Fibroblast of skin of scalp (primary cell): ENCODE measurements around the gene CS.
"Not testable (repeated sequence)": the region's sequence is repeated elsewhere in the genome, so short reads cannot be mapped to it uniquely, and the experiment has no call there.

Experiments
- DNase-seq: peaks from one replicate; pipeline ENCODE4 v3.0.0-alpha.2; 2013

CS gene

GRCh38 chr12:56317675-56318074 lies 17.5 kb upstream of the CS start:
- no peak for DNase-seq

DNA sequence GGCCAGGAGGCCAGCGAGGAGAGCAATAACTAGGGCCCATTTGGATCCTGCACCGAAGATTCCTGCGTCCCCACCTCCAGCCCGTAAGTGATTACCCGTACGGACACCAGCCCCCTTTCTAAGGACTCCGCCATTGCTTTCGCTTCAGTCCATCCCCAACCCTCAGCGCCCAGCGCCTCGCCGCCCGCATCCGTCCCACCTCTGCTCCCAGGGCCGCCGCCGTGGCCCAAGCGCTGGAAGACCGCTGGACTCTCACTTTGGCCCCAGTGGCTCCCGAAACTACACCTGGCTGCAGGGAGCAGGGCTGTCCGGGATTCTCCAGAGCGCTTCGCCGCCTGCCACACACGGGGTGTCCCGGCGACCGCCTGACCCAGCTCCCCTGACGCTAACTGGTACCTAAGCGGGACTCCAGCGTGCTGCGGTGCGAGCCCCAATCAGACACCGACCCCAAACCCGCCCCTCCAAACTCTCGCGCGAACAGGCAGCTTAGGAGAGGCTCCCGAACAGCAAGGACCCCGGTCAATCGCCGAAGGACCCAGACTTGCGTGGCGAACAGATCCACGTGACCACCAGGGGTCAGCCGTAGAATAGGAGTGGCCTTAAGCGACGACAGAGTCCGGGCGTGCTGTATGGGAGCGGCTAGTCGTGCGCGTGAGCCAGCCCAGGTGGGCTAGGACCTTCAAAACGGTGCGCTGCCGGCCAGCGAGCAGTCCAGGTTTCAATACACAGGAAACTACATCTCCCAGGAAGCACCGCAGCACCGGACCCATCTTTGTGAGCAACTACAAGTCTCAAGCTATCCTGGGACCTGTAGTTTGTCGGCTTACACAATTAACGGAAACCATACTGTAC lies 15.7 kb upstream of the CS start, which contains the start of gene CNPY2:
TSS of gene CNPY2 (minus strand) at position 367 of the 852 bp plus-strand sequence. CDS start 771 bp downstream, outside the sequence.
- peak; percentile 97 for DNase-seq

DNA sequence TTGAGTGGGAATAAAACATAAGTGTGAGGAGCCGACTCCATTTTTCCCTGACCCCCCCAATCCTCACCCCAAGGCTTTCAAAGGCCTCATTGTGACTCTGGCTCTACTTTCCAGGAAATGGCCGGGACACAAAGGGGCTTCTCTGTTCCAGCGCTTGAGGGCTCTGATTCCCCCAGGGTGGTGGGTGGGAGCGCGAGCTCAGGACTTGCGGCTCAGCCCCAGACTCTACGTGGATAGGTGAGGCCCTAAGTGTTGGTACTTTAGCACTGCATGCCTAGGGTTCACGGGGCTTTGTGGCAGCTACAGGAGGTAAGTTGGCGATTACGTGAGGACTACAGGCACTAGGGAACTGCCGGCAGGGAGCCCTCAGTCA lies 15.1 kb upstream of the CS start:
- DNase-seq, result no peak

DNA sequence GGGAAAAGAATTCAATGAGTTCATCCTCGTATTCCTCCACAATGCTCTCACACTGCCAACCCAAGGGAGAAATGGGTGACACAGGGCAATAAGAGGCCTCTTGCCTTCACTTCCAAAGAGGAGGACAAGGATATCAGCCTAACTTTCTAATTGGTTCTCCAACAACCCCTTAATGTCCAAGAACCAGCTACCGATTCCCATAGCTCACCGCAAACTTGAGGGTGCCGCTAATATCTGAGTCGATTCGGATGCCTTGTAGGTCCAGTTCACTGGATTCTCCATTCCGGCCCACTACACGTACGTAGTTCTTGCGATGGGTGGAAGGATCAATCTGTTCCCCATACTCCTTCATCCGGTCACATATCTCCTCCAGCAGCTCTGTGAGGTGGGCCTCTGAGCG lies 10.9 kb upstream of the CS start:
- no peak for DNase-seq

- no peak for DNase-seq
Measured at GRCh38 chr12:56308714-56309113, 8.6 kb upstream of the CS start.

GRCh38 chr12:56307221-56307965 lies 7.3 kb upstream of the CS start:
- no peak for DNase-seq

DNA sequence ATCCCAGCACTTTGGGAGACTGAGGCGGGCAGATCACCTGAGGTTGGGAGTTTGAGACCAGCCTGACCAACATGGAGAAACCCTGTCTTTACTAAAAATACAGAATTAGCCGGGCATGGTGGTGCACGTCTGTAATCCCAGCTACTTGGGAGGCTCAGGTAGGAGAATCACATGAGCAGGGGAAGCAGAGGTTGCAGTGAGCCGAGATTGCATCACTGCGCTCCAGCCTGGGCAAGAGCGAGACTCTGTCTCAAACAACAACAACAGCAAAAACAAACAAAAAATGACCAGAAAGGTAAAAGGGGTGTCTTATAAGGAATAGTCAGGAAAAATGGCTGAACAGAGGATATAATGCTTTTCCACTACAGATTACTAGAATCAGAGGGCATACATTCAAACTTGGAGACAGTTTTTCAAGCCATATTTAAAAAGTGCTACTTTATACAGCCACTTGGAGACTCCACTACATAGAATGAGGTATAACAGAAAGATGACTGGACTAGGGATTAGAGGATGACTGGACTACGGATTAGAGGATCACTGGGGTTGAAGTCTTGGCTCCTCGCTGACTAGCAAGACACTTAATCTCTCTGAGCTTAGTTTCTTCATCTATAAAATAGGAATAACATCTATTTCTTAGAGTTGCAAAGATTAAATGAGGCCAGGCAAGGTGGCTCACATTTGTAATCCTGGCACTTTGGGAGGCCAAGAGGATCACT lies 4.9 kb upstream of the CS start:
- DNase-seq, result no peak

- DNase-seq, result no peak
Measured at GRCh38 chr12:56304276-56304675, 4.1 kb upstream of the CS start.

- DNase-seq, result no peak
Measured at GRCh38 chr12:56300644-56301464, 724 bp upstream of the CS start.

DNA sequence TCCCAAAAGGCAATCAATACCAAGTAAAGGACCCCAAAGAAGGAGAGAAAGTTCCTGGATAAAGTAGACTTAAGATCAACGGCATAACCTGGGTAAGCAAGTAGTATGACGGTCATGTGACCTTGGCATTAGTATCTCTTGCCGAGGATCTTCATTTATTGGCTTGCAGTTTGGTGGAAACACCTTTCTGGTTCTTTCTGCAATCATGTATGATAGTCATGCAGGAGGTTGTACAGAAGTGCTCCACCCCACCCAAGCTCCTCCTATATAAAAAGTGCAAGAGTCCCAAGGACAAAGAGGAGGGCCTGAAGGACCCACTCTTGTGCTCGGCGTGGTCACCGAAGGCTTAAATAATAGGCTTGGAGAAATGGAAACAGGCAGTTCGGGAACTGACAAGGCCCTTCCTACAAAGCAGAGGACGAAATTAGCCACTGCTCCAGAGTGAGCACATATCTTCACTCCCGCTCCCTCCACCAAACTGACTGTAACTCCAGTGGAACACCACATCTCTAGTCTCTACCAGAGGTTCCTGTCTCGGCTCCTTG lies 750 bp downstream of the CS start:
- no peak for DNase-seq

GRCh38 chr12:56298828-56299227 lies 1.3 kb downstream of the CS start:
- DNase-seq, result no peak

DNA sequence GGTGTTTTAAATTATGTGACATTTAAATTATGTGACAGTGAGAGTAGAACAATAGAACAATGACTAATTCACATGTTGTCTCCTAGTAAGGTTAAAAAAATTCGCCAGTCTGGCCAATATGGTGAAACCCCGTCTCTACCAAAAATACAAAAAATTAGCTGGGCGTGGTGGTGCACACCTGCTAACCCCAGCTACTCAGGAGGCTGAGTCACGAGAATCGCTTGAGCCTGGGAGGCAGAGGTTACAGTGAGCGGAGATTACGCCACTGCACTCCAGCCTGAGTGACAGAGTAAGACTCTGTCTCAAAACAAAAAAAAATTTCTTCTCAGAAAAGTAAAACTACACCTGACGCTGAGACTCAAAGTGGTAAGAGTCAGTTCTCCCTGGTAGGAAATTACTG lies 2.7 kb downstream of the CS start:
- no peak for DNase-seq

- DNase-seq, result no peak
Measured at GRCh38 chr12:56296295-56296694, 3.8 kb downstream of the CS start.

GRCh38 chr12:56293795-56294194 lies 6.3 kb downstream of the CS start:
- DNase-seq, result no peak

DNA sequence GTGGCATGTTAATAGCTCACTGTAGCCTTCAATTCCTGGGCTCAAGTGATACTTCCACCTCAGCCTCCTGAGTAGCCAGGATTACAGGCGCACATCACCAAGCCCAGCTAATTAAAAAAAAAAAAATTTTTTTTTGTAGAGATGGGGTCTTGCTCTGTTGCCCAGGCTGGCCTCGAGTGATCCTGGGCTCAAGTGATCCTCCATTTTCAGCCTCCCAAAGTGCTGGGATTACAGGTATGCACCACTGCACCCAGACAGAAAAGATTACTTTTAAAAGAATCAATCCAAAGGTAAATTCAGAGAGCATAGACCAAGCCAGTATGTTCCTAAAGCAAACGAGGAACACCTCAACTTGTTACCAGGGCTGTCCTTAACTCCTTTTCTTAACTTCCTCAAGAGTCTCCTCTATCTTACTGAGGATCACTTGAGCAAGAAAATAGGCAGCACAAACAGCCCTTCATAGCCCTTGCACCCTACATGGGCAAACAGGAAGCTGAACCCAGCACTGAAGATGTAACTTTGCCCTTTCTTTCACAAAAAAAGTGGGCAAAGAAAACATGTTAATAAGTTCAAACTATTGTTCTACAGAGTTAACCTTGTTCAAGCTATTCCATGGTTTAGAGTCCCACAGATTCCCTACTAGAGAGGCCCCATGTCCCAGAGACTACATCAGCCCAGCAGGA lies 11.3 kb downstream of the CS start:
- no peak for DNase-seq

- DNase-seq, result no peak
Measured at GRCh38 chr12:56286044-56286830, 13.9 kb downstream of the CS start.

DNA sequence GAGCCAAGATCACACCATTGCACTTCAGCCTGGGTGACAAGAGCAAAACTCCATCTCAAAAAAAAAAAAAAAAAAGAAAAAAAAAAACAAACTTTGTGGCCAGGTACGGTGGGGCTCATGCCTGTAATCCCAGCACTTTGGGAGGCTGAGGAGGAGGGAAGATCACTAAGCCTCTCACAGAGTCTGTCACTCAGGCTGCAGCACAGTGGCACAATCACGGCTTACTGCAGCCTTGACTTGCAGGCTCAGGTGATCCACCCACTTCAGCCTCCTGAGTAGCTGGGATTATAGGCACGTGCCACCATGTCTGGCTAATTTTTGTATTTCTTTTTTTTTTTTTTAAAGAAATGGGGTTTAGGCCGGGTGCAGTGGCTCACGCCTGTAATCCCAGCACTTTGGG lies 15.9 kb downstream of the CS start:
- not testable (repeated sequence) for DNase-seq

DNA sequence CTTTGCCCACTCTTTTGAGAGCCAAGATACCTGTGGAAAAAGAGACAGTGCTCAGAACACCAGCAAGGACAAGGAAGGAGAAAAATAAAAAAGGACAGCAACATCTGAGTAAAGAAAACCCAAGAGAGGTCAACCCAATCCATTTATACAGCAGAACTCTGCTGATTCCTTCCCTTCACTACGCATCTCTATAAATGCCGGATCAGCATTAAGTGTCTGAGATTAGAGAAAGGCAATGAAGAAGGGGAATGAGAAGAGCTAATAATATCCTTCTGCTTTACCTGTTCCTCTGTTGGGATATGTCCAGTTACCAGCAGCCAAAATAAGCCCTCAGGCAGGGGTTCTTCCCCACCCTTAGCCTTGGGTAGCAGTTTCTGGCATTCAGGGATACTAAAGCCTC lies 17.6 kb downstream of the CS start:
- DNase-seq, result no peak

- no peak for DNase-seq
Measured at GRCh38 chr12:56282030-56282429, 18.1 kb downstream of the CS start.

DNA sequence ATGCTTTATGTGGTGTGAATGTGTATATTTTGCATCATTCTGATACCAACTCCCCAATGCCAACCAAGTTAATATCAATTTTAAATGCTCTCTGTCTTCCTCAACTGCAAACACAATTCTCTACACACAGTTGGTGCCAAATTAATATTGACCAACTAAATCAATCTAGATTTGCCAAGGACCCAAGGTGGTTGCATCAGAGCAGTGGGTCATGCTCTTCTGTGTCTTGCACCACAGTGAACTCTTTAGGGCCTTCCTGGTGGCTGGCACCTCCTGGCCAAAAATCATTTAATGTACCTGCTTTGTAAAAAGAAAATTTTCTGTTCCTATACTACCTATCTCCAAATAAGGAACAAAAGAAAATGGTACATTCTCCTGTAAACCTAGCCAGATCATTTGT lies 19.3 kb downstream of the CS start:
- DNase-seq, result no peak

GRCh38 chr12:56278905-56279304 lies 21.2 kb downstream of the CS start:
- no peak for DNase-seq
